Tibial artery (tissue), 4 donors: ENCODE results near the gene ATP5PO.

ENCODE experiments used
- DNase-seq, 2 donors: peaks; one replicate each; pipeline ENCODE4 v3.0.0-alpha.2; 2019
- H3K27ac ChIP-seq, 2 donors: fragments of 200-600 bp; sonication (generic) in 1 of 2; 1 replicate in 1 of 2; 2 replicates in 1 of 2; pipeline ENCODE4 v1.5.1; 2018 to 2019; ENCODE audit warnings: mild to moderate bottlenecking in 1 of 2
- H3K27me3 ChIP-seq, 2 donors: fragments of 200-600 bp; sonication (generic) in 1 of 2; one replicate each; pipeline versions ENCODE4 v1.5.1 to v1.6.0; 2016 to 2019
- H3K36me3 ChIP-seq, 3 donors: fragments of 200-600 bp; sonication (generic) in 2 of 3; one replicate each; pipeline ENCODE4 v1.5.1; 2016 to 2019; ENCODE audit warnings: mild to moderate bottlenecking in 2 of 3
- H3K4me1 ChIP-seq, 4 donors: fragments of 200-600 bp; sonication (generic) in 2 of 4; 1 replicate in 3 of 4; 2 replicates in 1 of 4; pipeline ENCODE4 v1.5.1; 2016 to 2019
- H3K4me3 ChIP-seq, 2 donors: fragments of 200-600 bp; sonication (generic) in 1 of 2; 1 replicate in 1 of 2; 2 replicates in 1 of 2; pipeline ENCODE4 v1.5.1; 2018 to 2019; ENCODE audit warnings: mild to moderate bottlenecking in 2 of 2
- H3K9me3 ChIP-seq, 3 donors: fragments of 200-600 bp; sonication (generic) in 1 of 3; one replicate each; pipeline ENCODE4 v1.5.1; 2016 to 2019
- intact Hi-C: fragments of 100-400 bp; cut with DNase I; formaldehyde crosslinking; loops from one replicate; pipeline ENCODE4 v1.15.0; 2023; ENCODE audit warnings: low total_unique reads
- TF ChIP-seq, protein P1 (sequence below), 2 experiments: fragments of 200-600 bp in 1 of 2; fragments of 450-650 bp in 1 of 2; IDR thresholded peaks; one replicate each; pipeline ENCODE4 v1.5.1; 2017 to 2019; ENCODE audit warnings: antibody characterized with exemption in 2 of 2, mild to moderate bottlenecking in 1 of 2, moderate library complexity in 1 of 2

The ATP5PO gene

DNA sequence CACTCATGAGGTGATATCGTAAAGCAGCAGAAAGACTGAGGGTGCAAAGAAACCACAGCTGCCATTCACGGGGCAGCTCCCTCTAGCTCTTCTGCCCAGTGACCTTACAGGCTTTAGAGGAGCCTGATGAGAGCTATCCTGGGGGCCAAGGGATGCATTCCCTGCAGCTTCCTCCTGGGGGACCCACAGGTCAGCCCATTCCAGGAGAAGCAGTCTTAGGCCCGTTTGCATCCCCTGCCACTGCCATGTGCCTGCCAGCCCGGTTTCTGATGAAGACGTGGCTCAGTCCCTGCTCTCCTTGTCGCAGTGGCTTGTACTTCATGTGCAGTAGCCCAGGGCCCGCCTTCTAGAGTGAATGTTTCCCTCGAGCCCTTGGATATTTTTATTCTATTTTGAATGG is 22.8 kb downstream of the ATP5PO start:
- no peak for DNase-seq
- no peak overlapping the region for H3K27ac ChIP-seq
- H3K9me3 ChIP-seq, result no peaks in the 10 kb centered on the region
- TF ChIP-seq, protein P1, sequence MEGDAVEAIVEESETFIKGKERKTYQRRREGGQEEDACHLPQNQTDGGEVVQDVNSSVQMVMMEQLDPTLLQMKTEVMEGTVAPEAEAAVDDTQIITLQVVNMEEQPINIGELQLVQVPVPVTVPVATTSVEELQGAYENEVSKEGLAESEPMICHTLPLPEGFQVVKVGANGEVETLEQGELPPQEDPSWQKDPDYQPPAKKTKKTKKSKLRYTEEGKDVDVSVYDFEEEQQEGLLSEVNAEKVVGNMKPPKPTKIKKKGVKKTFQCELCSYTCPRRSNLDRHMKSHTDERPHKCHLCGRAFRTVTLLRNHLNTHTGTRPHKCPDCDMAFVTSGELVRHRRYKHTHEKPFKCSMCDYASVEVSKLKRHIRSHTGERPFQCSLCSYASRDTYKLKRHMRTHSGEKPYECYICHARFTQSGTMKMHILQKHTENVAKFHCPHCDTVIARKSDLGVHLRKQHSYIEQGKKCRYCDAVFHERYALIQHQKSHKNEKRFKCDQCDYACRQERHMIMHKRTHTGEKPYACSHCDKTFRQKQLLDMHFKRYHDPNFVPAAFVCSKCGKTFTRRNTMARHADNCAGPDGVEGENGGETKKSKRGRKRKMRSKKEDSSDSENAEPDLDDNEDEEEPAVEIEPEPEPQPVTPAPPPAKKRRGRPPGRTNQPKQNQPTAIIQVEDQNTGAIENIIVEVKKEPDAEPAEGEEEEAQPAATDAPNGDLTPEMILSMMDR (IDR thresholded peaks at IDR 0.05), result no peak
- intact Hi-C loops, result loop anchor here (10.0 kb wide), 1 partner anchor 248 kb away; the partner anchor contains the start of genes CRYZL1 and ITSN1
- H3K4me1 ChIP-seq, result peaks cover 0 to 14% (median 4%) of the 10 kb centered on the region in 4 donors
- no peak overlapping the region for H3K4me3 ChIP-seq
- no peaks in the 10 kb centered on the region for H3K27me3 ChIP-seq
- no peaks in the 10 kb centered on the region for H3K36me3 ChIP-seq

DNA sequence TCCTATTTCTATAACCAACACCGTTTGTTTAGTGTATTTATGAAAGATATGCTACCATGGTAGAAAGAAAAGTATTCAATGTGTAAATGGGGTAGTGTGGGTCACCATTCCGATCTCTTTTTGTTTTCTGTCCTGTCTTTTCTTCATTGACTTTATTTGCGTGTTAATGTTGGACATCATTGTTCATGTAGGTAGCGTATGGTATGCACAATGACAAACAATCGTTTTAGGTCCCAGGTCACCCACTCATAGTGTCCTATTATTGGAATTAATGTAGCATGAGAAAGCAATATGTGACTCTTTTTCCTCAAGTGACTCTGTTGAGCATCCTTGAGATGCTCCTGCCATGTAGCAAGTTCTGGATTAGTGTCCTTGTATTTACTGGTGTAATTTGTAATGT is 25.4 kb downstream of the ATP5PO start:
- peaks cover 0 to 14% (median 4%) of the 10 kb centered on the region in 4 donors for H3K4me1 ChIP-seq
- TF ChIP-seq, protein P1 (IDR thresholded peaks at IDR 0.05), result no peak
- no peaks in the 10 kb centered on the region for H3K9me3 ChIP-seq
- no peaks in the 10 kb centered on the region for H3K36me3 ChIP-seq
- DNase-seq, result no peak
- H3K27me3 ChIP-seq, result no peaks in the 10 kb centered on the region
- intact Hi-C loops, result loop anchor here (10.0 kb wide), 1 partner anchor 245 kb away; the partner anchor contains the start of genes CRYZL1 and ITSN1
- H3K4me3 ChIP-seq, result no peak overlapping the region
- no peak overlapping the region for H3K27ac ChIP-seq

GRCh38 chr21:33886321-33886720 is 29.3 kb downstream of the ATP5PO start:
- no peak for DNase-seq
- Histone ChIP-seq H3K4me1 (peaks cover 0 to 28% (median 8%) of the 10 kb centered on the region in 4 donors), H3K36me3 (no peaks in the 10 kb centered on the region), H3K9me3 (no peaks in the 10 kb centered on the region), H3K4me3 (no peak overlapping the region), H3K27ac (no peak overlapping the region), H3K27me3 (no peaks in the 10 kb centered on the region)
- intact Hi-C loops, result no loop called here
- TF ChIP-seq, protein P1 (IDR thresholded peaks at IDR 0.05), result no peak

DNA sequence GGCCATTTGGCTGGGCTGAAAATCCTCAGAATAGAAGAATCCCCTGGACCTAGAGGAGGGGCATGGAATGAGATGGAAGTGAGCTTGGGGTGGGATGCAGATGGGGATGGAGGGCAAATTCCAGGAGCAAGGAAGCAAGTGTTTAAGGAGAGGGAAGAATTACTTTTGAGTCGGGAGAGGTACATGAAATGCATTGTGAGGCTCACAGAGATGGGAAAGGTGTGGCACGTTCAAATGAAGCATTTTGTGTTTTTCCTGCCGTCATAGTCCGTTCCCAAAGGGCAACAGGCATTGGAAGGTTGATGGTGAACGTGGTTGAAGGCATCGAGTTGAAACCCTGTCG is 30.5 kb downstream of the ATP5PO start:
- TF ChIP-seq, protein P1 (IDR thresholded peaks at IDR 0.05), result no peak
- Histone ChIP-seq H3K4me1 (peaks cover 0 to 28% (median 8%) of the 10 kb centered on the region in 4 donors), H3K36me3 (no peaks in the 10 kb centered on the region), H3K9me3 (no peaks in the 10 kb centered on the region), H3K27me3 (no peaks in the 10 kb centered on the region), H3K4me3 (no peak overlapping the region), H3K27ac (no peak overlapping the region)
- intact Hi-C loops, result no loop called here
- no peak for DNase-seq

DNA sequence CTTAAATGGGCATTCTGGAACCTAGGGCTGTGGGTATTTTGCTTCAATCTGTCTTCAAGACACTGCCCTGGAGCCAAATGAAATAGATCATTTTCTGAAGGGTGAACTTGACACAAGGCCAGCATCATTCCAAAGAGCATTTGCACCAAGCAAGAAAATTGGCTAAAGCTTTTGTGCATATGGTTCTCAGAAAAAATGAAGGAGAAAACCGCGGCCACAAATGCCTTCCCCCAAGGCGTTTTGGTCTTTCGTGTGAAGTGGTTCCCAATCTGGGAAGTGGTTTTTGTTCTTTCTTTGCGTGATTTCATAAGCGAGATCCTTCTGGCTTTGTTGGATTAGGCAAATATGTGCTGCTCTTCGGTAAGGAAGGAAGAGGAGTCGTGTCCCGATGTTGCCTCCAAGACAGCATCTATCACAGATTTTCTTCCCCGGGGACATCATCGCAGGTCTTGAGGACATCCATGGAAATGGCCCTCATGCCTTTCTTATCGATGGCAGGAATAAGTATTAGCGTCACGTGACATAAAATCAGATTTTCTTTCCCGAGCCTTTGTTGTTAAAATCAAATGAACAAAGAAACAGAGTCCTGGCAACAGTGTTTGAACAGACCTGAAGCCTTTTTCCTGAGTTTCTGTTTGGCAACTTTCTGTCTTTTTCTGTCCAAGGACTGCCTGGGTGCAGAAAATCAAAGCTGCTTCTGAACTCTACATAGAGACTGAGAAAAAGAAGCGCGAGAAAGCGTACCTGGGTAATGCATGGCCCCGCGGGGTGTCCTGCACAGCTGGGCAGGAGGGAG is 31.0 kb downstream of the ATP5PO start:
- Histone ChIP-seq H3K4me3 (no peak overlapping the region), H3K9me3 (no peaks in the 10 kb centered on the region), H3K4me1 (peaks cover 0 to 28% (median 8%) of the 10 kb centered on the region in 4 donors), H3K27me3 (no peaks in the 10 kb centered on the region), H3K36me3 (no peaks in the 10 kb centered on the region), H3K27ac (no peak overlapping the region)
- TF ChIP-seq, protein P1 (IDR thresholded peaks at IDR 0.05), result no peak
- intact Hi-C loops, result no loop called here
- DNase-seq, result no peak
